GM13977 (cell line): ENCODE data around the gene NXPE2.

Source experiments
- DNase-seq: peaks from one replicate; pipeline ENCODE4 v3.0.0; 2012; ENCODE audit warnings: low spot score
- CTCF ChIP-seq: IDR thresholded peaks from 2 replicates; pipeline ENCODE4 v1.5.1; 2012; ENCODE audit warnings: mild to moderate bottlenecking, control low read depth; ENCODE audit not compliant: insufficient read depth; ENCODE audit errors: extremely low read depth, missing control alignments
- in situ Hi-C: fragments of 300-500 bp; cut with MboI; formaldehyde crosslinking; loops from one replicate; pipeline ENCODE4 v1.12.0; 2022; ENCODE audit warnings: low sequenced_read_pairs, low pct_unique_long_range_greater_than_20kb, mixed read lengths, inconsistent platforms; ENCODE audit not compliant: unreplicated experiment

The NXPE2 gene

GRCh38 chr11:114666760-114667159 is 11.6 kb upstream of the NXPE2 start:
- in situ Hi-C loops = no loop called here
- no peak for DNase-seq
- TF ChIP-seq CTCF = no peak

- no peak for TF ChIP-seq CTCF
- in situ Hi-C loops = no loop called here
- no peak for DNase-seq
Measured at GRCh38 chr11:114668109-114668508, 10.2 kb upstream of the NXPE2 start.

GRCh38 chr11:114673661-114674060 is 4.7 kb upstream of the NXPE2 start:
- no peak for DNase-seq
- in situ Hi-C loops = no loop called here
- no peak for TF ChIP-seq CTCF

- no peak for DNase-seq
- TF ChIP-seq CTCF = no peak
- in situ Hi-C loops = no loop called here
Measured at GRCh38 chr11:114679505-114679904, 1.2 kb downstream of the NXPE2 start.

GRCh38 chr11:114683007-114683406 is 4.7 kb downstream of the NXPE2 start:
- TF ChIP-seq CTCF = no peak
- no peak for DNase-seq
- in situ Hi-C loops = no loop called here

GRCh38 chr11:114684636-114685035 is 6.3 kb downstream of the NXPE2 start:
- no peak for TF ChIP-seq CTCF
- in situ Hi-C loops = no loop called here
- DNase-seq = no peak

- in situ Hi-C loops = no loop called here
- DNase-seq = no peak
Measured at GRCh38 chr11:114685097-114685496, 6.8 kb downstream of the NXPE2 start.

More at GRCh38 chr11:114685097-114685496, 6.8 kb downstream of the NXPE2 start:
- no peak for TF ChIP-seq CTCF
